ENCODE measurements around the gene STK32B. TPM values are rescaled to one million over a fixed set of nuclear protein-coding genes. Genes with fewer than 3 reads are reported as not detected.
A peak's percentile ranks its signal among the peaks of the same experiment; 100 is the strongest.

STK32B gene
- total RNA-seq, 1 donor from 2014 or later, result 4.2 TPM

DNA sequence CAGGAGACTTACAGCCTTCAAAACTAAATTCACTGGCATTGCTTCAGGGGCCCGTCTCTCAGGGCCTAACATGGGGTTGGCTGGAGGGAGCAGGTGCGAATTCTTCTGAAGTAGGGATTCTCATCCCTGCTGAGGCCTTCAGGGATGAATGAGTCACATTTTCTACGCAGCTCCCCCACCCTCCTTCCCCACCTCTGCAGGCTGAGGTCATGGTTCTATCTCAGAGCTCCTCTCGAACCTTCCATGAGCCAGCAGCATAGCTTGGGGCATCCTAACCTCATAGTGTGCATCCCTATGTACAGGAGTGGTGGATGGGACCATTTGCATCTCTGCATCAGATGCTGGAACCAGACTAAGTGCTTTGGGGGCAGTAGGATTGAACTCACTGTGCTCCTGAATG lies 347.8 kb downstream of the STK32B start:
- TF ChIP-seq, protein P1, sequence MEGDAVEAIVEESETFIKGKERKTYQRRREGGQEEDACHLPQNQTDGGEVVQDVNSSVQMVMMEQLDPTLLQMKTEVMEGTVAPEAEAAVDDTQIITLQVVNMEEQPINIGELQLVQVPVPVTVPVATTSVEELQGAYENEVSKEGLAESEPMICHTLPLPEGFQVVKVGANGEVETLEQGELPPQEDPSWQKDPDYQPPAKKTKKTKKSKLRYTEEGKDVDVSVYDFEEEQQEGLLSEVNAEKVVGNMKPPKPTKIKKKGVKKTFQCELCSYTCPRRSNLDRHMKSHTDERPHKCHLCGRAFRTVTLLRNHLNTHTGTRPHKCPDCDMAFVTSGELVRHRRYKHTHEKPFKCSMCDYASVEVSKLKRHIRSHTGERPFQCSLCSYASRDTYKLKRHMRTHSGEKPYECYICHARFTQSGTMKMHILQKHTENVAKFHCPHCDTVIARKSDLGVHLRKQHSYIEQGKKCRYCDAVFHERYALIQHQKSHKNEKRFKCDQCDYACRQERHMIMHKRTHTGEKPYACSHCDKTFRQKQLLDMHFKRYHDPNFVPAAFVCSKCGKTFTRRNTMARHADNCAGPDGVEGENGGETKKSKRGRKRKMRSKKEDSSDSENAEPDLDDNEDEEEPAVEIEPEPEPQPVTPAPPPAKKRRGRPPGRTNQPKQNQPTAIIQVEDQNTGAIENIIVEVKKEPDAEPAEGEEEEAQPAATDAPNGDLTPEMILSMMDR (conservative IDR thresholded peaks at IDR 0.05; ENCODE audit: low read depth, low read length), result no peak
- DNase-seq (ENCODE audit: low read depth), result no peak
- H3K4me3 ChIP-seq (ENCODE audit: low read depth, low read length), result no peak overlapping the region

- no peak for DNase-seq (ENCODE audit: low read depth)
- H3K4me3 ChIP-seq (ENCODE audit: low read depth, low read length), result no peak overlapping the region
- TF ChIP-seq, protein P1 (conservative IDR thresholded peaks at IDR 0.05; ENCODE audit: low read depth, low read length), result peak; percentile 66
These were observed 348.6 kb downstream of the STK32B start for GRCh38 chr4:5399790-5400421.

- DNase-seq (ENCODE audit: low read depth), result no peak
- TF ChIP-seq, protein P1 (conservative IDR thresholded peaks at IDR 0.05; ENCODE audit: low read depth, low read length), result no peak
- H3K4me3 ChIP-seq (ENCODE audit: low read depth, low read length), result no peak overlapping the region
These were observed 352.6 kb downstream of the STK32B start for GRCh38 chr4:5403746-5404497.

DNA sequence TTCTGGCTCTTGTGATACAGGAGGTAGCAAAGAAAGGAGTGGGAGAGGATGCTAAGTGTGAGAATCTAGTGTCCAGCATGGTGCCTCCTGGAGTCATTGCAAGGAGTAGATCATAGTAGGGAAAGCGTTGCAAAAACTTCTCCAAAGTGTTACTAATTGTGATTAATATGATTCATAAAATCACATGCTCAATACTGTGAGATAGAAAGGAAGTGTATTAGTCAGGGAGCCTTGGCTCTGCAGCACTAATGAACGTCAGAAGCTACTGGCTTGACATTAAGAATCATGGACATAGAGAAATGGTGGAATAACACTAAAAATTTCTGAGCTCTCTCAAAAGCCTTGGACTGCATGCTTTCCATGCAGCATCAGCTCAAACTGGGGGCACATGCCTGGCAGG lies 358.0 kb downstream of the STK32B start:
- no peak overlapping the region for H3K4me3 ChIP-seq (ENCODE audit: low read depth, low read length)
- no peak for DNase-seq (ENCODE audit: low read depth)
- TF ChIP-seq, protein P1 (conservative IDR thresholded peaks at IDR 0.05; ENCODE audit: low read depth, low read length), result no peak

- DNase-seq (ENCODE audit: low read depth), result no peak
- TF ChIP-seq, protein P1 (conservative IDR thresholded peaks at IDR 0.05; ENCODE audit: low read depth, low read length), result peak; percentile 34
These were observed 358.8 kb downstream of the STK32B start for GRCh38 chr4:5409972-5410618.

GRCh38 chr4:5412296-5412695 lies 361.0 kb downstream of the STK32B start:
- DNase-seq (ENCODE audit: low read depth), result no peak
- TF ChIP-seq, protein P1 (conservative IDR thresholded peaks at IDR 0.05; ENCODE audit: low read depth, low read length), result no peak
- no peak overlapping the region for H3K4me3 ChIP-seq (ENCODE audit: low read depth, low read length)

More at GRCh38 chr4:5409972-5410618, 358.8 kb downstream of the STK32B start:
- H3K4me3 ChIP-seq (ENCODE audit: low read depth, low read length), result peak overlapping the region; percentile 36
